A549 (cell line): ENCODE data around the gene C20orf96.

ENCODE experiments used
- BHLHE40 ChIP-seq: IDR thresholded peaks from 2 replicates; pipeline ENCODE4 v1.6.1; 2012; ENCODE audit warnings: low read depth, low read length, inconsistent platforms
- HDAC2 ChIP-seq: fragments of 200-600 bp; sonication (generic); IDR thresholded peaks from 2 replicates; pipeline ENCODE4 v1.6.1; 2016
- HOXB13 ChIP-seq: fragments of 250-450 bp; sonication (Bioruptor Pico); IDR thresholded peaks from 2 replicates; pipeline ENCODE4 v1.5.0; 2020; ENCODE audit warnings: low read depth, mild to moderate bottlenecking, moderate library complexity
- JUN ChIP-seq, 2 experiments: fragments of >200 bp; sonication (Bioruptor Twin); formaldehyde crosslinking; IDR thresholded peaks; 2 replicates in 1 of 2; 3 replicates in 1 of 2; pipeline ENCODE4 v1.6.1; 2016 to 2017
- MAFK ChIP-seq: fragments of 450-650 bp; IDR thresholded peaks from 2 replicates; pipeline ENCODE4 v1.6.1; 2014; ENCODE audit not compliant: partially characterized antibody
- NR3C1 ChIP-seq: fragments of >200 bp; sonication (Bioruptor Twin); formaldehyde crosslinking; IDR thresholded peaks from 3 replicates; pipeline ENCODE4 v1.6.1; 2017
- POLR2AphosphoS2 ChIP-seq: conservative IDR thresholded peaks from 2 replicates; pipeline ENCODE4 v1.6.1; 2012; ENCODE audit warnings: low read length, improper control_type of control experiment, inconsistent platforms
- RCOR1 ChIP-seq: fragments of 150-350 bp; IDR thresholded peaks from 2 replicates; pipeline ENCODE4 v1.6.1; 2014; ENCODE audit warnings: antibody characterized with exemption, low read length, low read depth
- TF ChIP-seq, protein P1 (sequence below): fragments of >200 bp; sonication (Bioruptor Twin); formaldehyde crosslinking; IDR thresholded peaks from 3 replicates; pipeline ENCODE4 v1.5.1; 2016
- TF ChIP-seq, protein P2 (sequence below): fragments of 200-600 bp; sonication (generic); IDR thresholded peaks from 2 replicates; pipeline ENCODE4 v1.6.1; 2016; ENCODE audit warnings: antibody characterized with exemption, mild to moderate bottlenecking, moderate library complexity
- TF ChIP-seq, protein P3 (sequence below): fragments of 250-450 bp; sonication (Bioruptor Pico); IDR thresholded peaks from 2 replicates; pipeline ENCODE4 v1.5.0; 2021; ENCODE audit warnings: mild to moderate bottlenecking, moderate library complexity, borderline replicate concordance

DNA sequence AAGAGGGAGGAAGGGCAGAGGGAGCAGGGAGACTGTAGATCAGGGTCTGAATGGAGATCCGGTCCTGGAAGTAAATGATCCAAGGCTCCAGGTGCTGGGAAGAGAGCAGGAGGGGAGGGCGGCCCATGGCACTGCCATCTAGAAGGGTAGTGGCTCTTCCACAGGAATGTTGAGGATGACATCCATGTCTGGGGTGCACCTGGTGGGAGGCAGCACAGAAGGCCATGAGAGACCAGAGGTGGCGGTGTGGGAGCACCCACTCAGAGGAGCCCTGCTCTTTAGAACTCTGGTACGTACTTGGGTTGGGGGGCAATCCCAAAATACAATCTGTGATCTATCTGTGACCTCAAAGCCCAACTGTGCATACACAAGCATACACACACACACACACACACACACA is 19.5 kb downstream of the C20orf96 start:
- TF ChIP-seq, protein P1, sequence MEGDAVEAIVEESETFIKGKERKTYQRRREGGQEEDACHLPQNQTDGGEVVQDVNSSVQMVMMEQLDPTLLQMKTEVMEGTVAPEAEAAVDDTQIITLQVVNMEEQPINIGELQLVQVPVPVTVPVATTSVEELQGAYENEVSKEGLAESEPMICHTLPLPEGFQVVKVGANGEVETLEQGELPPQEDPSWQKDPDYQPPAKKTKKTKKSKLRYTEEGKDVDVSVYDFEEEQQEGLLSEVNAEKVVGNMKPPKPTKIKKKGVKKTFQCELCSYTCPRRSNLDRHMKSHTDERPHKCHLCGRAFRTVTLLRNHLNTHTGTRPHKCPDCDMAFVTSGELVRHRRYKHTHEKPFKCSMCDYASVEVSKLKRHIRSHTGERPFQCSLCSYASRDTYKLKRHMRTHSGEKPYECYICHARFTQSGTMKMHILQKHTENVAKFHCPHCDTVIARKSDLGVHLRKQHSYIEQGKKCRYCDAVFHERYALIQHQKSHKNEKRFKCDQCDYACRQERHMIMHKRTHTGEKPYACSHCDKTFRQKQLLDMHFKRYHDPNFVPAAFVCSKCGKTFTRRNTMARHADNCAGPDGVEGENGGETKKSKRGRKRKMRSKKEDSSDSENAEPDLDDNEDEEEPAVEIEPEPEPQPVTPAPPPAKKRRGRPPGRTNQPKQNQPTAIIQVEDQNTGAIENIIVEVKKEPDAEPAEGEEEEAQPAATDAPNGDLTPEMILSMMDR, result no peak
- TF ChIP-seq, protein P2, sequence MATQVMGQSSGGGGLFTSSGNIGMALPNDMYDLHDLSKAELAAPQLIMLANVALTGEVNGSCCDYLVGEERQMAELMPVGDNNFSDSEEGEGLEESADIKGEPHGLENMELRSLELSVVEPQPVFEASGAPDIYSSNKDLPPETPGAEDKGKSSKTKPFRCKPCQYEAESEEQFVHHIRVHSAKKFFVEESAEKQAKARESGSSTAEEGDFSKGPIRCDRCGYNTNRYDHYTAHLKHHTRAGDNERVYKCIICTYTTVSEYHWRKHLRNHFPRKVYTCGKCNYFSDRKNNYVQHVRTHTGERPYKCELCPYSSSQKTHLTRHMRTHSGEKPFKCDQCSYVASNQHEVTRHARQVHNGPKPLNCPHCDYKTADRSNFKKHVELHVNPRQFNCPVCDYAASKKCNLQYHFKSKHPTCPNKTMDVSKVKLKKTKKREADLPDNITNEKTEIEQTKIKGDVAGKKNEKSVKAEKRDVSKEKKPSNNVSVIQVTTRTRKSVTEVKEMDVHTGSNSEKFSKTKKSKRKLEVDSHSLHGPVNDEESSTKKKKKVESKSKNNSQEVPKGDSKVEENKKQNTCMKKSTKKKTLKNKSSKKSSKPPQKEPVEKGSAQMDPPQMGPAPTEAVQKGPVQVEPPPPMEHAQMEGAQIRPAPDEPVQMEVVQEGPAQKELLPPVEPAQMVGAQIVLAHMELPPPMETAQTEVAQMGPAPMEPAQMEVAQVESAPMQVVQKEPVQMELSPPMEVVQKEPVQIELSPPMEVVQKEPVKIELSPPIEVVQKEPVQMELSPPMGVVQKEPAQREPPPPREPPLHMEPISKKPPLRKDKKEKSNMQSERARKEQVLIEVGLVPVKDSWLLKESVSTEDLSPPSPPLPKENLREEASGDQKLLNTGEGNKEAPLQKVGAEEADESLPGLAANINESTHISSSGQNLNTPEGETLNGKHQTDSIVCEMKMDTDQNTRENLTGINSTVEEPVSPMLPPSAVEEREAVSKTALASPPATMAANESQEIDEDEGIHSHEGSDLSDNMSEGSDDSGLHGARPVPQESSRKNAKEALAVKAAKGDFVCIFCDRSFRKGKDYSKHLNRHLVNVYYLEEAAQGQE, result no peak
- TF ChIP-seq JUN (IDR thresholded peaks at IDR 0.05), result no peak
- TF ChIP-seq HDAC2, result no peak
- TF ChIP-seq NR3C1, result no peak
- TF ChIP-seq RCOR1, result no peak
- TF ChIP-seq HOXB13 (CRISPR knock-in tag), result no peak
- no peak for TF ChIP-seq BHLHE40
- TF ChIP-seq MAFK, result no peak
- TF ChIP-seq POLR2AphosphoS2, result no peak
- TF ChIP-seq, protein P3, sequence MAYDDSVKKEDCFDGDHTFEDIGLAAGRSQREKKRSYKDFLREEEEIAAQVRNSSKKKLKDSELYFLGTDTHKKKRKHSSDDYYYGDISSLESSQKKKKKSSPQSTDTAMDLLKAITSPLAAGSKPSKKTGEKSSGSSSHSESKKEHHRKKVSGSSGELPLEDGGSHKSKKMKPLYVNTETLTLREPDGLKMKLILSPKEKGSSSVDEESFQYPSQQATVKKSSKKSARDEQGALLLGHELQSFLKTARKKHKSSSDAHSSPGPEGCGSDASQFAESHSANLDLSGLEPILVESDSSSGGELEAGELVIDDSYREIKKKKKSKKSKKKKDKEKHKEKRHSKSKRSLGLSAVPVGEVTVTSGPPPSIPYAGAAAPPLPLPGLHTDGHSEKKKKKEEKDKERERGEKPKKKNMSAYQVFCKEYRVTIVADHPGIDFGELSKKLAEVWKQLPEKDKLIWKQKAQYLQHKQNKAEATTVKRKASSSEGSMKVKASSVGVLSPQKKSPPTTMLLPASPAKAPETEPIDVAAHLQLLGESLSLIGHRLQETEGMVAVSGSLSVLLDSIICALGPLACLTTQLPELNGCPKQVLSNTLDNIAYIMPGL (CRISPR knock-in tag), result no peak
